ENCODE measurements around the gene SKI. TPM values are rescaled to one million over a fixed set of nuclear protein-coding genes. Genes with fewer than 3 reads are reported as not detected.

The SKI gene
- total RNA-seq, 1 experiment from 2014 or later, result 28.3 TPM

DNA sequence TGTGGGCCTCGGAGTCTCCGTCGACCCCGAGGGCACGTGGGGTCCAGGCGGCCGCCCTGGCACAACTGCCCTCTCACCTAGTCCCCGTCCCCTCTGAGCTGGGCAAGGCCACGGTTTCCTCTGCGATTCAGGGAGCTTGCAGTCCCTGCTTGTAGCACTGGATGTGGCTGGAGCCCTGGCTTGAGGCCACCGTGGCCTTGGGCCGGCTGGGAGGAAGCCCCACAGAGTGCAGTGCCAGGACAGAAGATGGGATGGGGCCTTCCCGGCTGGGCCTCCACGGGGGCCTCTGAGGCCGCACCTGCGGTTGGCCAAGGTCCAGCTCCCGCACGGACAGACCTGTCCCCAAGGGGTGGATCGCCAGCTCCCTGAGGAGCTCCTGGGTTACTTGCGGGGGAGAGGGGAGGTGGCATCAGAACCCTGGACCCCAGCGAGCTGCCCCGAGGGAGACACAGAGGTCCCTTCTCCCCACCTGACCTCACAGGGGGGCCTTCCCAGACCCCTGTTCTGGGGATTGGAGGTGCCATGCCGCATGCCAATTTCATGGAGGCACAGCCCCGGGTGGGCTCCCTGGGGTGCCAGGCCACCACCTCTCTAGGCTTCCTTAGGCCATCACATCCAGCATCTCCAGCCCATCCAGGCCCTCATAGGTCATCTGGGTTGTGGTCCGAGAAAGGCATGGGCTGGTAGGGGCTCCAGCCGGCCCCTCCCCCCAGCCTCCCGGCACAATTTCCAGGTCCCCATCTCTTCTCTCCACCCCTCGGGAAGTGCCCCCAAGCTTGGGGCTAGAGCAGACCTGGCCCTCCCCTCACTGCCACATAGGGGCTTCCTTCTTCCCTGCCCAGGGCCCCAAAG, 82.4 kb downstream of the SKI start:
- H2AFZ ChIP-seq (ENCODE audit: low read length), result no peak overlapping the region
- H3K9me3 ChIP-seq (ENCODE audit: low read length), result no peaks in the 10 kb centered on the region
- H3K9me2 ChIP-seq (replicated peaks; ENCODE audit: low read length), result no peaks in the 10 kb centered on the region
- H4K20me1 ChIP-seq (ENCODE audit: low read length), result no peaks in the 10 kb centered on the region
- intact Hi-C loops (cut with micrococcal nuclease), result loop anchor here (5.0 kb wide), 3 partner anchors 63 to 103 kb away; no protein-coding TSS in a partner anchor
- peaks cover 6% of the 10 kb centered on the region; the same call in 1 of the 2 replicates for H3K4me1 ChIP-seq (ENCODE audit: insufficient read depth, low read length)
- TF ChIP-seq CTCF (conservative IDR thresholded peaks at IDR 0.05; ENCODE audit: low read depth, low read length), result no peak
- no peak for TF ChIP-seq EZH2 (IDR thresholded peaks at IDR 0.05; ENCODE audit: low read length, unreplicated experiment)
- no peak for TF ChIP-seq EZH2phosphoT487 (IDR thresholded peaks at IDR 0.05; ENCODE audit: borderline replicate concordance, low read length)
- no peaks in the 10 kb centered on the region for H3K79me2 ChIP-seq (ENCODE audit: low read length)
- CTCF ChIA-PET, result interaction anchor here (0.6 to 1.2 kb wide), 2 partner anchors 71 to 82 kb away, joined by 3 to 8 read pairs; no protein-coding TSS in a partner anchor
- DNase-seq (no peak), ATAC-seq (no peak)
- no peak overlapping the region for H3K27ac ChIP-seq (ENCODE audit: low read length)
- H3K9ac ChIP-seq (ENCODE audit: low read length), result no peak overlapping the region
- H3K4me3 ChIP-seq (ENCODE audit: low read length), result no peak overlapping the region
- H3K36me3 ChIP-seq (ENCODE audit: low read depth, low read length), result peaks cover 24% of the 10 kb centered on the region
- no peaks in the 10 kb centered on the region for H3K27me3 ChIP-seq (ENCODE audit: low read length)
- BruUV-seq (replicated peaks), result no TSS peak
- H3F3A ChIP-seq (ENCODE audit: low read length, unreplicated experiment), result no peaks in the 10 kb centered on the region
- POLR2A ChIA-PET (ENCODE audit: unreplicated experiment), result no interaction called here
- H3K4me2 ChIP-seq (ENCODE audit: low read length), result no peak overlapping the region

GRCh38 chr1:2311184-2312032, 83.3 kb downstream of the SKI start:
- no peaks in the 10 kb centered on the region for H3K9me2 ChIP-seq (replicated peaks; ENCODE audit: low read length)
- no peaks in the 10 kb centered on the region for H3K79me2 ChIP-seq (ENCODE audit: low read length)
- no peak overlapping the region for H2AFZ ChIP-seq (ENCODE audit: low read length)
- H3K36me3 ChIP-seq (ENCODE audit: low read depth, low read length), result peaks cover 16% of the 10 kb centered on the region
- H3K4me2 ChIP-seq (ENCODE audit: low read length), result no peak overlapping the region
- peaks cover 6% of the 10 kb centered on the region; the same call in 1 of the 2 replicates for H3K4me1 ChIP-seq (ENCODE audit: insufficient read depth, low read length)
- ChIA-PET POLR2A (ENCODE audit: unreplicated experiment) (interaction anchor here (0.5 to 0.9 kb wide), 2 partner anchors 71 to 84 kb away, joined by 3 to 4 read pairs; no protein-coding TSS in a partner anchor), CTCF (interaction anchor here (0.6 to 1.2 kb wide), 4 partner anchors 71 to 117 kb away, joined by 3 to 8 read pairs (median 4); partner anchors contain the start of gene FAAP20)
- H3K4me3 ChIP-seq (ENCODE audit: low read length), result no peak overlapping the region
- DNase-seq (peak; percentile 64), ATAC-seq (peak; percentile 50)
- no peaks in the 10 kb centered on the region for H3K9me3 ChIP-seq (ENCODE audit: low read length)
- peak; percentile 52 for TF ChIP-seq CTCF (conservative IDR thresholded peaks at IDR 0.05; ENCODE audit: low read depth, low read length)
- TF ChIP-seq EZH2phosphoT487 (IDR thresholded peaks at IDR 0.05; ENCODE audit: borderline replicate concordance, low read length), result no peak
- no peak for TF ChIP-seq EZH2 (IDR thresholded peaks at IDR 0.05; ENCODE audit: low read length, unreplicated experiment)
- no peaks in the 10 kb centered on the region for H3K27me3 ChIP-seq (ENCODE audit: low read length)
- H3K9ac ChIP-seq (ENCODE audit: low read length), result no peak overlapping the region
- no peaks in the 10 kb centered on the region for H4K20me1 ChIP-seq (ENCODE audit: low read length)
- intact Hi-C loops (cut with micrococcal nuclease), result loop anchor here (5.0 kb wide), 3 partner anchors 64 to 104 kb away; no protein-coding TSS in a partner anchor
- no TSS peak for BruUV-seq (replicated peaks)
- no peaks in the 10 kb centered on the region for H3F3A ChIP-seq (ENCODE audit: low read length, unreplicated experiment)
- H3K27ac ChIP-seq (ENCODE audit: low read length), result no peak overlapping the region
